ENCODE data around the gene NAXE. TPM values are rescaled to one million over a fixed set of nuclear protein-coding genes. Genes with fewer than 3 reads are reported as not detected.

The NAXE gene
- total and polyA plus RNA-seq, 9 donors: 43.5 to 85.4 (median 65.4) TPM

GRCh38 chr1:156547434-156547833, 44.1 kb upstream of the NAXE start:
- WGBS, 3 donors: 93 to 99% (median 97%) methylated on average over 4 of the region's 4 CpGs

GRCh38 chr1:156547982-156548381, 43.6 kb upstream of the NAXE start:
- Histone ChIP-seq H3K4me1 (ENCODE audit: insufficient read depth) (no peaks in the 10 kb centered on the region), H3K36me3 (no peaks in the 10 kb centered on the region), H3K9me3 (no peaks in the 10 kb centered on the region), H3K27me3 (no peaks in the 10 kb centered on the region), H3K27ac (no peak overlapping the region), H3K4me3 (no peak overlapping the region)
- intact Hi-C loops (cut with DNase I): no loop called here
- TF ChIP-seq EP300 (IDR thresholded peaks at IDR 0.05): no peak
- no peak for TF ChIP-seq CTCF (IDR thresholded peaks at IDR 0.05)
- no peak for TF ChIP-seq POLR2A (IDR thresholded peaks at IDR 0.05)
- WGBS, 3 donors: 61 to 82% (median 81%) methylated on average over 9 of the region's 9 CpGs
- DNase-seq: no peak

More at GRCh38 chr1:156547434-156547833, 44.1 kb upstream of the NAXE start:
- Histone ChIP-seq H3K4me3 (no peak overlapping the region), H3K27me3 (no peaks in the 10 kb centered on the region), H3K9me3 (no peaks in the 10 kb centered on the region), H3K36me3 (no peaks in the 10 kb centered on the region), H3K27ac (no peak overlapping the region), H3K4me1 (ENCODE audit: insufficient read depth) (no peaks in the 10 kb centered on the region)
- no peak for TF ChIP-seq CTCF (IDR thresholded peaks at IDR 0.05)
- TF ChIP-seq EP300 (IDR thresholded peaks at IDR 0.05): no peak
- no peak for TF ChIP-seq POLR2A (IDR thresholded peaks at IDR 0.05)
- DNase-seq: no peak
- intact Hi-C loops (cut with DNase I): no loop called here

- Histone ChIP-seq H3K4me3 (no peak overlapping the region), H3K4me1 (ENCODE audit: insufficient read depth) (no peaks in the 10 kb centered on the region), H3K9me3 (no peaks in the 10 kb centered on the region), H3K27ac (no peak overlapping the region), H3K27me3 (no peaks in the 10 kb centered on the region), H3K36me3 (no peaks in the 10 kb centered on the region)
- intact Hi-C loops (cut with DNase I): no loop called here
- no peak for DNase-seq
- no peak for TF ChIP-seq CTCF (IDR thresholded peaks at IDR 0.05)
- no peak for TF ChIP-seq EP300 (IDR thresholded peaks at IDR 0.05)
- no peak for TF ChIP-seq POLR2A (IDR thresholded peaks at IDR 0.05)
- 62 to 82% (median 69%) methylated on average over 2 of the region's 2 CpGs for WGBS, 3 donors
These were observed 42.2 kb upstream of the NAXE start for GRCh38 chr1:156549390-156549789.

- H3K4me3 ChIP-seq: no peak overlapping the region
- H3K36me3 ChIP-seq: no peaks in the 10 kb centered on the region
- intact Hi-C loops (cut with DNase I): no loop called here
- WGBS, 3 donors: 86 to 97% (median 93%) methylated on average over 1 of the region's 1 CpG
- no peaks in the 10 kb centered on the region for H3K4me1 ChIP-seq (ENCODE audit: insufficient read depth)
- H3K27ac ChIP-seq: no peak overlapping the region
- H3K9me3 ChIP-seq: no peaks in the 10 kb centered on the region
- DNase-seq: no peak
- H3K27me3 ChIP-seq: no peaks in the 10 kb centered on the region
- TF ChIP-seq POLR2A (IDR thresholded peaks at IDR 0.05): no peak
- no peak for TF ChIP-seq CTCF (IDR thresholded peaks at IDR 0.05)
- no peak for TF ChIP-seq EP300 (IDR thresholded peaks at IDR 0.05)
These were observed 41.7 kb upstream of the NAXE start for GRCh38 chr1:156549831-156550230.
